ENCODE data around the gene ORM1.
A peak's percentile ranks its signal among the peaks of the same experiment; 100 is the strongest.

Gene ORM1

GRCh38 chr9:114369216-114370130, 46.6 kb downstream of the ORM1 start:
- no peak for DNase-seq

- DNase-seq = no peak
Measured at GRCh38 chr9:114370251-114370967, 47.5 kb downstream of the ORM1 start.

- DNase-seq = no peak
Measured at GRCh38 chr9:114370968-114371320, 48.0 kb downstream of the ORM1 start.

GRCh38 chr9:114371343-114371944, 48.5 kb downstream of the ORM1 start:
- DNase-seq = no peak

GRCh38 chr9:114371973-114372917, 49.3 kb downstream of the ORM1 start:
- peak; percentile 67 for DNase-seq

GRCh38 chr9:114372921-114373448, 50.1 kb downstream of the ORM1 start:
- DNase-seq = peak; percentile 90

- DNase-seq = no peak
Measured at GRCh38 chr9:114373960-114374730, 51.2 kb downstream of the ORM1 start.

- no peak for DNase-seq
Measured at GRCh38 chr9:114374936-114375335, 52.0 kb downstream of the ORM1 start.

- DNase-seq = peak; percentile 41
Measured at GRCh38 chr9:114375386-114376175, 52.7 kb downstream of the ORM1 start.
